GM19035 (cell line): ENCODE measurements around the gene GPX6.
"Not testable (repeated sequence)": the region's sequence is repeated elsewhere in the genome, so short reads cannot be mapped to it uniquely, and the experiment has no call there.

Source experiments
- ATAC-seq: cut with Tn5 transposase; IDR thresholded peaks from one replicate; pipeline ENCODE4 v1.9.1; 2021; ENCODE audit not compliant: unreplicated experiment

Gene GPX6

GRCh38 chr6:28486533-28486932 is 29.1 kb downstream of the GPX6 start:
- no peak for ATAC-seq

- no peak for ATAC-seq
Measured at GRCh38 chr6:28485482-28485881, 30.1 kb downstream of the GPX6 start.

GRCh38 chr6:28480253-28480932 is 35.2 kb downstream of the GPX6 start:
- no peak for ATAC-seq

GRCh38 chr6:28478518-28478917 is 37.1 kb downstream of the GPX6 start:
- ATAC-seq = no peak

- ATAC-seq = no peak
Measured at GRCh38 chr6:28474441-28475219, 41.0 kb downstream of the GPX6 start.

- not testable (repeated sequence) for ATAC-seq
Measured at GRCh38 chr6:28469153-28469745, 46.3 kb downstream of the GPX6 start.

- ATAC-seq = no peak
Measured at GRCh38 chr6:28468056-28468455, 47.5 kb downstream of the GPX6 start.

- no peak for ATAC-seq
Measured at GRCh38 chr6:28462401-28462800, 53.2 kb downstream of the GPX6 start.

GRCh38 chr6:28458568-28458967 is 57.0 kb downstream of the GPX6 start:
- ATAC-seq = no peak
